Trophoblast cell (in vitro differentiated cells and primary cell): Measurements from ENCODE around the gene KIF1C.
"Not testable (repeated sequence)": the region's sequence is repeated elsewhere in the genome, so short reads cannot be mapped to it uniquely, and the experiment has no call there.

Experiments used
- DNase-seq, 2 donors: peaks; one replicate each; pipeline ENCODE4 v3.0.0-alpha.2; 2016
- H2AFZ ChIP-seq: 2 replicates; pipeline ENCODE4 v1.6.1; 2013; ENCODE audit warnings: low read length, moderate library complexity, mild to moderate bottlenecking; ENCODE audit not compliant: insufficient read depth, poor library complexity
- H2AK5ac ChIP-seq: 2 replicates; pipeline ENCODE4 v1.6.1; 2013; ENCODE audit warnings: mild to moderate bottlenecking, low read length
- H2BK120ac ChIP-seq: 2 replicates; pipeline ENCODE4 v1.6.1; 2013; ENCODE audit warnings: low read length, mild to moderate bottlenecking, moderate library complexity; ENCODE audit not compliant: insufficient read depth, poor library complexity
- H2BK12ac ChIP-seq: 2 replicates; pipeline ENCODE4 v1.6.1; 2013; ENCODE audit warnings: mild to moderate bottlenecking, low read length, moderate library complexity
- H2BK5ac ChIP-seq: 2 replicates; pipeline ENCODE4 v1.6.1; 2013; ENCODE audit warnings: low read length, low read depth, moderate library complexity, mild to moderate bottlenecking; ENCODE audit not compliant: poor library complexity
- H3K14ac ChIP-seq: 2 replicates; pipeline ENCODE4 v1.6.1; 2013; ENCODE audit warnings: mild to moderate bottlenecking, low read length
- H3K18ac ChIP-seq: 2 replicates; pipeline ENCODE4 v1.6.1; 2013; ENCODE audit warnings: mild to moderate bottlenecking, low read length
- H3K23ac ChIP-seq: 2 replicates; pipeline ENCODE4 v1.6.1; 2013; ENCODE audit warnings: low read length
- H3K27ac ChIP-seq: 2 replicates; pipeline ENCODE4 v1.5.1; 2013; ENCODE audit warnings: low read depth, mild to moderate bottlenecking, inconsistent platforms, low read length, moderate library complexity
- H3K27me3 ChIP-seq: 2 replicates; pipeline ENCODE4 v1.6.1; 2013; ENCODE audit warnings: inconsistent platforms, mild to moderate bottlenecking, low read length, moderate library complexity; ENCODE audit not compliant: insufficient read depth
- H3K36me3 ChIP-seq, 2 experiments: 1 replicate in 1 of 2; 2 replicates in 1 of 2; pipeline ENCODE4 v1.6.1; 2013; ENCODE audit warnings: low read length in 2 of 2, mild to moderate bottlenecking in 2 of 2, moderate library complexity in 1 of 2; ENCODE audit not compliant: insufficient read depth in 2 of 2, control insufficient read depth in 1 of 2
- H3K4ac ChIP-seq: 2 replicates; pipeline ENCODE4 v1.6.1; 2013; ENCODE audit warnings: low read depth, mild to moderate bottlenecking, low read length, moderate library complexity
- H3K4me1 ChIP-seq, 2 experiments: 1 replicate in 1 of 2; 2 replicates in 1 of 2; pipeline ENCODE4 v1.6.1; 2013; ENCODE audit warnings: low read length in 2 of 2, mild to moderate bottlenecking in 2 of 2, moderate library complexity in 1 of 2; ENCODE audit not compliant: insufficient read depth in 2 of 2, control insufficient read depth in 1 of 2
- H3K4me2 ChIP-seq: 2 replicates; pipeline ENCODE4 v1.6.1; 2013; ENCODE audit warnings: inconsistent platforms, mild to moderate bottlenecking, low read length, moderate library complexity
- H3K4me3 ChIP-seq: 2 replicates; pipeline ENCODE4 v1.5.1; 2013; ENCODE audit warnings: mild to moderate bottlenecking, low read depth, low read length, inconsistent platforms
- H3K79me1 ChIP-seq: one replicate; pipeline ENCODE4 v1.6.1; 2013; ENCODE audit warnings: low read length
- H3K79me2 ChIP-seq: 2 replicates; pipeline ENCODE4 v1.6.1; 2013; ENCODE audit warnings: low read length, mild to moderate bottlenecking; ENCODE audit not compliant: control insufficient read depth, insufficient read depth, poor library complexity
- H3K9ac ChIP-seq: 2 replicates; pipeline ENCODE4 v1.6.1; 2013; ENCODE audit warnings: mild to moderate bottlenecking, low read length
- H3K9me3 ChIP-seq: 2 replicates; pipeline ENCODE4 v1.6.1; 2013; ENCODE audit warnings: low read depth, mild to moderate bottlenecking, control low read depth, inconsistent platforms, low read length; ENCODE audit not compliant: insufficient read depth
- H4K12ac ChIP-seq: 2 replicates; pipeline ENCODE4 v1.6.1; 2013; ENCODE audit warnings: low read depth, mild to moderate bottlenecking, low read length, moderate library complexity
- H4K8ac ChIP-seq: 2 replicates; pipeline ENCODE4 v1.6.1; 2013; ENCODE audit warnings: low read depth, mild to moderate bottlenecking, low read length, moderate library complexity
- H4K91ac ChIP-seq: one replicate; pipeline ENCODE4 v1.6.1; 2013; ENCODE audit warnings: low read depth, mild to moderate bottlenecking, low read length, moderate library complexity
- WGBS: extraction: QIAGEN DNeasy Blood & Tissue Kit; methylation state at CpG from one replicate; pipeline ENCODE4 v1.1.7; 2013; ENCODE audit warnings: missing lambda C conversion rate; ENCODE audit not compliant: insufficient read length, insufficient coverage; ENCODE audit errors: extremely low coverage; 5-methylcytosine and 5-hydroxymethylcytosine counted together

The KIF1C gene

DNA sequence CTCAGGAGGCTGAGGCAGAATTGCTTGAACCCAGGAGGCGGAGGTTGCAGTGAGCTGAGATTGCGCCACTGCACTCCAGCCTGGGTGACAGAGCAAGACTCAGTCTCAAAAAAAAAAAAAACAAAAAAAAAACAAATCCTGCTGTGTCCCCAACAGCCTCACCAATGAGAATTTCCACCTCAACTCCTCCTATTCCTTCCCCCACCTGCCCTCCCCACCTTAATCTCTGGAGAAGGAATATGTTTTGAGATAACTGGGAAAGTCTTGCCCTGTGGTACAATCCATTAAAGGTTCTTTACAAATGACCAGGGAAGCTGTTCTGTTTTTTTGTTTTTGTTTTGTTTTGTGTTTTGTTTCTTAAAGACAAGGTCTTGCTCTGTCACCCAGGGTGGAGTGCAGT, 32.4 kb downstream of the KIF1C start:
- H3K36me3 ChIP-seq, H3K23ac ChIP-seq, H4K12ac ChIP-seq, DNase-seq, H3K79me1 ChIP-seq, H2BK5ac ChIP-seq, H3K27ac ChIP-seq, H2BK12ac ChIP-seq, H3K9ac ChIP-seq, H2AFZ ChIP-seq, H3K4me1 ChIP-seq, H3K18ac ChIP-seq, H3K4me2 ChIP-seq, H2AK5ac ChIP-seq, H3K9me3 ChIP-seq, H3K4ac ChIP-seq, H4K8ac ChIP-seq, H3K4me3 ChIP-seq, H3K14ac ChIP-seq, H4K91ac ChIP-seq, H2BK120ac ChIP-seq, H3K27me3 ChIP-seq, H3K79me2 ChIP-seq: not testable (repeated sequence)
- WGBS = no CpG with 5 or more reads among the region's 2 CpGs

- Histone ChIP-seq H3K9me3 (peaks cover 1% of the 10 kb centered on the region), H4K8ac (peak overlapping the region; percentile 85), H3K9ac (no peak overlapping the region), H3K27ac (no peak overlapping the region), H3K4me3 (no peak overlapping the region), H3K14ac (no peak overlapping the region), H2AK5ac (no peak overlapping the region), H3K79me2 (no peaks in the 10 kb centered on the region), H3K23ac (no peak overlapping the region), H2BK12ac (no peak overlapping the region), H3K18ac (no peak overlapping the region), H2BK120ac (peak overlapping the region; percentile 49), H3K36me3 (no peaks in the 10 kb centered on the region), H2AFZ (peak overlapping the region; percentile 47), H3K79me1 (peaks cover 2% of the 10 kb centered on the region), H3K4ac (no peak overlapping the region), H2BK5ac (no peak overlapping the region), H4K91ac (no peak overlapping the region), H3K27me3 (peaks cover 3% of the 10 kb centered on the region), H3K4me2 (peak overlapping the region; percentile 71), H3K4me1 (no peaks in the 10 kb centered on the region), H4K12ac (peak overlapping the region; percentile 79)
- no CpG with 5 or more reads among the region's 48 CpGs for WGBS
- DNase-seq = peak; percentile 73 to 95
Observed at GRCh38 chr17:5031365-5032082, 33.8 kb downstream of the KIF1C start.

DNA sequence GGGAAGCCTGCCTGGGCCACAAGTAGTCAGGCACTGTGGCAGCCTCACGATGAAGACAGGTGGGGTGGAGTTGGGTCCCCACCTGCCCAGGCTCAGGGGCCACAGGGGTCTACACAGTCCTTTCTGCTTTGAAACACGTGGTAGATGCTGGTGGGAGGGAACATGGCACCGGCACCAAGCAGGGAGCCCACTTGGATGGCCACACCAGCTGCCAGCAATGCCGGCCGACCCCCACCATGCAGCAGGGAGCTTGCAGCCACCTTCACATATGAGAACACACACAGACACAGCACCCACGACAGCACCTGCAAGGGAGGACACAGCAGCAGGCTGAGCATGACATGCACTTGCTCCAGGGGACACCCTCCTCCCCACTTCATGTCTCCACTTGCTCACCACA, 35.1 kb downstream of the KIF1C start:
- Histone ChIP-seq H3K14ac (no peak overlapping the region), H3K4me1 (no peaks in the 10 kb centered on the region), H2BK12ac (no peak overlapping the region), H2AFZ (no peak overlapping the region), H3K9me3 (peaks cover 1% of the 10 kb centered on the region), H2BK5ac (no peak overlapping the region), H3K9ac (no peak overlapping the region), H3K23ac (no peak overlapping the region), H3K79me1 (peaks cover 2% of the 10 kb centered on the region), H3K27ac (no peak overlapping the region), H4K8ac (no peak overlapping the region), H3K36me3 (no peaks in the 10 kb centered on the region), H3K4me2 (no peak overlapping the region), H4K91ac (no peak overlapping the region), H3K79me2 (no peaks in the 10 kb centered on the region), H3K4ac (no peak overlapping the region), H3K4me3 (no peak overlapping the region), H3K18ac (no peak overlapping the region), H4K12ac (no peak overlapping the region), H2BK120ac (no peak overlapping the region), H2AK5ac (no peak overlapping the region), H3K27me3 (peaks cover 3% of the 10 kb centered on the region)
- no CpG with 5 or more reads among the region's 6 CpGs for whole genome bisulfite sequencing
- DNase-seq = no peak

DNA sequence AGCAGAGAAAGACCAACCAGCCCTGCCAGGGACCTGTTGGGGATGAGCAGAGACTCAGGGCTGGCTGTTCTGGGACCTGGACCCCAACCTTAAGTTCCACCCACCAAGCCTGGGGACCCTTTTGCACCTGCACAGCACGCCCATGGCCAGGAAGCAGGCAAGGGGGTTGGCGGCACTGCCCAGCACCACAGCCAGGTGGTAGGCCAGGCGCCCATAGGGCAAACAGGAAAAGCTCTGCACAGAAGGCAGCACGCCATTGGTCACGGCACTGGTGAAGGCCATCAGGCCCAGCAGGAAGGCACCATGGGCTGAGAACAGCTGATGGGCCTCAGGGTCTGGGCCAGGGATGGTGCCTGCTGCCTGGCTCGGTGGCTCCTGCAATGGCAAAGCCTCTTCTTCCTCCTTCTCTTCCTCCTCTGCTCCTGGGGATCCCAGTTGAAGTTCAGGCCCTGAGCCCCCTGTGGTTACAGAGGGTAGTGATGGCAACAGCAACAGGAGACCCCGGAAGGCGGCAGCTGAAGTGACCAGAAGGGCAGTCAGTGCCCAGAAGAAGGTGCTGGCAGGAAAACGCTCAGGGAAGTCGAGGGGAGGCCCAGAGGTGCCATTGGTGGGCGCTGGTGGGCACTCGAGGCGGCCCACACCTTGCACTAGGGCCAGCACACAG, 35.7 kb downstream of the KIF1C start:
- Histone ChIP-seq H3K4me1 (no peaks in the 10 kb centered on the region), H3K23ac (no peak overlapping the region), H3K4me3 (no peak overlapping the region), H4K91ac (no peak overlapping the region), H2BK12ac (no peak overlapping the region), H3K79me1 (peaks cover 2% of the 10 kb centered on the region), H3K27me3 (peaks cover 3% of the 10 kb centered on the region), H4K12ac (no peak overlapping the region), H2BK120ac (no peak overlapping the region), H3K9me3 (peaks cover 1% of the 10 kb centered on the region), H2AK5ac (no peak overlapping the region), H3K4ac (no peak overlapping the region), H3K18ac (no peak overlapping the region), H3K4me2 (no peak overlapping the region), H3K79me2 (no peaks in the 10 kb centered on the region), H2AFZ (no peak overlapping the region), H2BK5ac (no peak overlapping the region), H3K9ac (no peak overlapping the region), H3K36me3 (no peaks in the 10 kb centered on the region), H3K14ac (no peak overlapping the region), H4K8ac (no peak overlapping the region), H3K27ac (no peak overlapping the region)
- no CpG with 5 or more reads among the region's 13 CpGs for WGBS
- DNase-seq = no peak
